Neural progenitor cell (in vitro differentiated cells): ENCODE measurements around the gene SH2D1B.

Experiments used
- EZH2 ChIP-seq: fragments of 200-600 bp; sonication (generic); IDR thresholded peaks from 2 replicates; pipeline ENCODE4 v1.6.1; 2017; ENCODE audit warnings: antibody characterized with exemption, mild to moderate bottlenecking, moderate library complexity
- TF ChIP-seq, protein P1 (sequence below): fragments of 200-600 bp; sonication (generic); IDR thresholded peaks from 2 replicates; pipeline ENCODE4 v1.5.1; 2017; ENCODE audit warnings: antibody characterized with exemption, mild to moderate bottlenecking

DNA sequence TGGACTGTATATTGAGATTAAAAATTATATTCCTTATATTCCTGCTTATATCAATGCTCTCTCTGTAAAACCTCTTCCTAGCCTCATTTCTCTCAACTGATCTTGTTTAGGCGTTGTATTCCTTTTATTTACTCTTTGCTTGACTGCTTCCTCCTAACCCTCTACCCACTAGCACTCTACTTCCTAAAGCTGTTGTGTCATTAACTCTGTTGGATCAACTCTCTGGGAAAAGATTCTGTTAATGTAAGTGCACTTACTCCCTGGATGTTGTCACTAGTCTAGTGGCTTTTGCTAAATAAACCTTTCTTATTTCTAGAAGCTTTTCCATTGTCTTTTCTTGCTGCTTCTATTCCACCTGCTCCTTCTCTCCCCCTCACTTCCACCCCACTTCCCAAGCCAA lies 41.8 kb downstream of the SH2D1B start:
- TF ChIP-seq, protein P1, sequence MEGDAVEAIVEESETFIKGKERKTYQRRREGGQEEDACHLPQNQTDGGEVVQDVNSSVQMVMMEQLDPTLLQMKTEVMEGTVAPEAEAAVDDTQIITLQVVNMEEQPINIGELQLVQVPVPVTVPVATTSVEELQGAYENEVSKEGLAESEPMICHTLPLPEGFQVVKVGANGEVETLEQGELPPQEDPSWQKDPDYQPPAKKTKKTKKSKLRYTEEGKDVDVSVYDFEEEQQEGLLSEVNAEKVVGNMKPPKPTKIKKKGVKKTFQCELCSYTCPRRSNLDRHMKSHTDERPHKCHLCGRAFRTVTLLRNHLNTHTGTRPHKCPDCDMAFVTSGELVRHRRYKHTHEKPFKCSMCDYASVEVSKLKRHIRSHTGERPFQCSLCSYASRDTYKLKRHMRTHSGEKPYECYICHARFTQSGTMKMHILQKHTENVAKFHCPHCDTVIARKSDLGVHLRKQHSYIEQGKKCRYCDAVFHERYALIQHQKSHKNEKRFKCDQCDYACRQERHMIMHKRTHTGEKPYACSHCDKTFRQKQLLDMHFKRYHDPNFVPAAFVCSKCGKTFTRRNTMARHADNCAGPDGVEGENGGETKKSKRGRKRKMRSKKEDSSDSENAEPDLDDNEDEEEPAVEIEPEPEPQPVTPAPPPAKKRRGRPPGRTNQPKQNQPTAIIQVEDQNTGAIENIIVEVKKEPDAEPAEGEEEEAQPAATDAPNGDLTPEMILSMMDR, result no peak
- TF ChIP-seq EZH2, result no peak
